ENCODE data around the gene CTDNEP1.

- TF ChIP-seq POLR2AphosphoS5 (IDR thresholded peaks at IDR 0.05) (peak in 2 of 3 donors; percentile 28 to 53), POLR2A (IDR thresholded peaks at IDR 0.05) (no peak)
- TF ChIP-seq, protein P1, sequence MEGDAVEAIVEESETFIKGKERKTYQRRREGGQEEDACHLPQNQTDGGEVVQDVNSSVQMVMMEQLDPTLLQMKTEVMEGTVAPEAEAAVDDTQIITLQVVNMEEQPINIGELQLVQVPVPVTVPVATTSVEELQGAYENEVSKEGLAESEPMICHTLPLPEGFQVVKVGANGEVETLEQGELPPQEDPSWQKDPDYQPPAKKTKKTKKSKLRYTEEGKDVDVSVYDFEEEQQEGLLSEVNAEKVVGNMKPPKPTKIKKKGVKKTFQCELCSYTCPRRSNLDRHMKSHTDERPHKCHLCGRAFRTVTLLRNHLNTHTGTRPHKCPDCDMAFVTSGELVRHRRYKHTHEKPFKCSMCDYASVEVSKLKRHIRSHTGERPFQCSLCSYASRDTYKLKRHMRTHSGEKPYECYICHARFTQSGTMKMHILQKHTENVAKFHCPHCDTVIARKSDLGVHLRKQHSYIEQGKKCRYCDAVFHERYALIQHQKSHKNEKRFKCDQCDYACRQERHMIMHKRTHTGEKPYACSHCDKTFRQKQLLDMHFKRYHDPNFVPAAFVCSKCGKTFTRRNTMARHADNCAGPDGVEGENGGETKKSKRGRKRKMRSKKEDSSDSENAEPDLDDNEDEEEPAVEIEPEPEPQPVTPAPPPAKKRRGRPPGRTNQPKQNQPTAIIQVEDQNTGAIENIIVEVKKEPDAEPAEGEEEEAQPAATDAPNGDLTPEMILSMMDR (IDR thresholded peaks at IDR 0.05 in 8 of 11, conservative IDR thresholded peaks at IDR 0.05 in 3 of 11): no peak
Observed at GRCh38 chr17:7281953-7282751, 30.6 kb upstream of the CTDNEP1 start.

Measured in spleen (tissue), 7 donors.